H1 (cell line): ENCODE results near the gene ACTR5. TPM values are rescaled to one million over a fixed set of nuclear protein-coding genes. Genes with fewer than 3 reads are reported as not detected.

Experiments
- CTCF ChIA-PET: fragments of 300-600 bp; sonication (Branson Sonifier 250); formaldehyde crosslinking; loops from one replicate; lab custom pipeline; 2021; ENCODE audit not compliant: partially characterized antibody; lab: Charles Lee
- POLR2A ChIA-PET: fragments of 300-600 bp; sonication (Branson Sonifier 250); formaldehyde crosslinking; loops from one replicate; lab custom pipeline; 2021; ENCODE audit warnings: inconsistent platforms; ENCODE audit not compliant: partially characterized antibody; lab: Charles Lee
- DNase-seq, 2 experiments: peaks; one replicate each; pipeline versions ENCODE4 v3.0.0 to v3.0.0-alpha.2; 2010 to 2022; ENCODE audit warnings: low spot score in 2 of 2, low read depth in 1 of 2, mixed read lengths in 1 of 2
- FAIRE-seq: peaks from 2 replicates; lab custom pipeline; 2011; peaks lifted over from hg19 to GRCh38; lab: Jason Lieb, UNC
- H2AFZ ChIP-seq: 2 replicates; pipeline ENCODE4 v1.8.1; 2012; ENCODE audit warnings: low read length, inconsistent platforms
- H2AK5ac ChIP-seq: 2 replicates; pipeline ENCODE4 v1.6.1; 2013; ENCODE audit warnings: low read depth, low read length
- H2BK120ac ChIP-seq: replicated peaks from 2 replicates; pipeline ENCODE3; 2013; ENCODE audit warnings: low read depth, low read length, inconsistent platforms
- H2BK12ac ChIP-seq: 2 replicates; pipeline ENCODE4 v1.6.1; 2013; ENCODE audit warnings: low read depth, low read length
- H2BK15ac ChIP-seq: 2 replicates; pipeline ENCODE4 v1.6.1; 2013; ENCODE audit warnings: low read length
- H2BK20ac ChIP-seq: 2 replicates; pipeline ENCODE4 v1.6.1; 2013; ENCODE audit warnings: low read length
- H2BK5ac ChIP-seq: 2 replicates; pipeline ENCODE4 v1.6.1; 2013; ENCODE audit warnings: low read depth, low read length
- H3K14ac ChIP-seq: 2 replicates; pipeline ENCODE4 v1.6.1; 2013; ENCODE audit warnings: inconsistent platforms; ENCODE audit not compliant: insufficient read length
- H3K18ac ChIP-seq: 2 replicates; pipeline ENCODE4 v1.6.1; 2013; ENCODE audit warnings: low read length; ENCODE audit errors: extremely low read depth
- H3K23ac ChIP-seq: 2 replicates; pipeline ENCODE4 v1.6.1; 2013; ENCODE audit warnings: inconsistent platforms; ENCODE audit not compliant: insufficient read length
- H3K23me2 ChIP-seq: 2 replicates; pipeline ENCODE4 v1.6.1; 2013; ENCODE audit warnings: low read depth, low read length
- H3K27ac ChIP-seq: 2 replicates; pipeline ENCODE4 v1.6.1; 2011; ENCODE audit warnings: low read depth, low read length, inconsistent platforms
- H3K27me3 ChIP-seq, 4 experiments: replicated peaks in 1 of 4; 1 replicate in 1 of 4; 2 replicates in 3 of 4; pipeline versions ENCODE4 v1.6.1 to v1.8.1; 2011 to 2013; ENCODE audit warnings: low read length in 3 of 4, mild to moderate bottlenecking in 3 of 4, inconsistent platforms in 2 of 4, mixed read lengths in 2 of 4, moderate library complexity in 1 of 4; ENCODE audit not compliant: control insufficient read depth in 3 of 4, insufficient read depth in 3 of 4; ENCODE audit errors: extremely low read depth in 1 of 4
- H3K36me3 ChIP-seq, 4 experiments: 2 replicates each; pipeline versions ENCODE4 v1.6.1 to v1.8.1; 2011 to 2013; ENCODE audit warnings: mild to moderate bottlenecking in 4 of 4, low read length in 3 of 4, moderate library complexity in 2 of 4, control low read depth in 1 of 4, inconsistent platforms in 1 of 4; ENCODE audit not compliant: insufficient read depth in 4 of 4, control insufficient read depth in 2 of 4
- H3K4ac ChIP-seq: replicated peaks from 2 replicates; pipeline ENCODE3; 2013; ENCODE audit warnings: low read length, low read depth, mixed read lengths, inconsistent platforms; ENCODE audit not compliant: insufficient read length
- H3K4me1 ChIP-seq, 4 experiments: replicated peaks in 1 of 4; 1 replicate in 1 of 4; 2 replicates in 3 of 4; pipeline versions ENCODE4 v1.6.1 to v1.8.1; 2011 to 2013; ENCODE audit warnings: low read length in 3 of 4, inconsistent platforms in 2 of 4, mixed read lengths in 1 of 4; ENCODE audit not compliant: insufficient read depth in 4 of 4, control insufficient read depth in 3 of 4
- H3K4me2 ChIP-seq, 2 experiments: 2 replicates each; pipeline versions ENCODE4 v1.6.1 to v1.8.1; 2011 to 2013; ENCODE audit warnings: low read depth in 2 of 2, low read length in 2 of 2, control low read depth in 1 of 2, inconsistent platforms in 1 of 2, mild to moderate bottlenecking in 1 of 2; ENCODE audit not compliant: insufficient read depth in 1 of 2
- H3K4me3 ChIP-seq, 4 experiments: fragments of 200-600, 300-600 bp in 1 of 4; sonication (generic), shearing (Covaris generic), sonication (Bioruptor Twin) in 1 of 4; 2 replicates each; pipeline versions ENCODE4 v1.5.1 to v1.8.1; 2011 to 2016; ENCODE audit warnings: low read length in 4 of 4, low read depth in 3 of 4, control low read depth in 2 of 4, inconsistent platforms in 2 of 4, mild to moderate bottlenecking in 2 of 4, mixed read lengths in 1 of 4, moderate library complexity in 1 of 4; ENCODE audit not compliant: insufficient read depth in 2 of 4; ENCODE audit errors: extremely low read depth in 1 of 4
- H3K56ac ChIP-seq: replicated peaks from 2 replicates; pipeline ENCODE3; 2013; ENCODE audit warnings: low read depth, mild to moderate bottlenecking, mixed read lengths, low read length, inconsistent platforms; ENCODE audit not compliant: insufficient read length
- H3K79me1 ChIP-seq: 2 replicates; pipeline ENCODE4 v1.6.1; 2013; ENCODE audit warnings: low read depth, low read length, control low read depth
- H3K79me2 ChIP-seq, 2 experiments: 2 replicates each; pipeline versions ENCODE4 v1.6.1 to v1.8.1; 2012 to 2013; ENCODE audit warnings: low read length in 2 of 2, mild to moderate bottlenecking in 2 of 2, inconsistent platforms in 1 of 2; ENCODE audit not compliant: insufficient read depth in 2 of 2, control insufficient read depth in 1 of 2
- H3K9ac ChIP-seq, 4 experiments: replicated peaks in 1 of 4; 1 replicate in 1 of 4; 2 replicates in 3 of 4; pipeline versions ENCODE4 v1.6.1 to v1.8.1; 2011 to 2013; ENCODE audit warnings: low read depth in 3 of 4, low read length in 3 of 4, control low read depth in 2 of 4, mild to moderate bottlenecking in 2 of 4, moderate library complexity in 2 of 4, inconsistent platforms in 1 of 4; ENCODE audit errors: extremely low read depth in 1 of 4
- H3K9me3 ChIP-seq, 2 experiments: 2 replicates each; pipeline versions ENCODE4 v1.6.1 to v1.8.1; 2012 to 2013; ENCODE audit warnings: mild to moderate bottlenecking in 2 of 2, moderate library complexity in 2 of 2, control low read depth in 1 of 2, inconsistent platforms in 1 of 2, low read depth in 1 of 2, low read length in 1 of 2, mixed read lengths in 1 of 2; ENCODE audit not compliant: insufficient read depth in 2 of 2
- H4K20me1 ChIP-seq, 2 experiments: replicated peaks in 1 of 2; 2 replicates each; pipeline versions ENCODE3 to v1.8.1; 2011 to 2013; ENCODE audit warnings: inconsistent platforms in 2 of 2, low read length in 2 of 2, mild to moderate bottlenecking in 1 of 2; ENCODE audit not compliant: insufficient read depth in 2 of 2, control insufficient read depth in 1 of 2
- H4K5ac ChIP-seq: 2 replicates; pipeline ENCODE4 v1.6.1; 2013; ENCODE audit warnings: low read length, low read depth, mixed read lengths, inconsistent platforms; ENCODE audit not compliant: insufficient read length
- H4K8ac ChIP-seq: 2 replicates; pipeline ENCODE4 v1.8.0; 2013; ENCODE audit warnings: mild to moderate bottlenecking, moderate library complexity, low read length, inconsistent platforms; ENCODE audit not compliant: insufficient read depth; ENCODE audit errors: extremely low read depth
- H4K91ac ChIP-seq: replicated peaks from 2 replicates; pipeline ENCODE3; 2013; ENCODE audit warnings: low read length, mixed read lengths, inconsistent platforms; ENCODE audit not compliant: insufficient read length
- WGBS, 2 experiments: shearing (Covaris generic) in 1 of 2; methylation state at CpG; one replicate each; pipeline versions ENCODE4 v1.1.6 to v1.1.7; 2013 to 2015; ENCODE audit warnings: low lambda C conversion rate in 2 of 2, mixed read lengths in 2 of 2, inconsistent platforms in 1 of 2, low coverage in 1 of 2, missing lambda C conversion rate in 1 of 2; ENCODE audit not compliant: insufficient replicate concordance in 2 of 2, insufficient coverage in 1 of 2, insufficient read length in 1 of 2; ENCODE audit errors: extremely low coverage in 1 of 2, missing lambda C conversion rate in 1 of 2; 5-methylcytosine and 5-hydroxymethylcytosine counted together
- polyA plus RNA-seq, 7 experiments: library from polyadenylated mRNA; depleted of rRNA in 3 of 7; stranded (reverse) in 5 of 7; unstranded in 2 of 7; fragments of >200 nt in 5 of 7; fragments of 200-250 nt in 2 of 7; gene quantifications; 1 replicate in 5 of 7; 2 replicates in 1 of 7; 4 replicates in 1 of 7; pipeline versions ENCODE4 v1.2.1 to v1.2.3, GENCODE V29; 2011 to 2013; ENCODE audit warnings: missing spikeins in 2 of 7, mixed read lengths in 2 of 7
- total RNA-seq: library from RNA; stranded (reverse); fragmentation: NEBNext Ultra II Directional; extraction: Animal tissue kit (Norgen Biotek cat#: 25700); gene quantifications from 2 replicates; pipeline ENCODE4 v1.2.1, GENCODE V29; 2021

The ACTR5 gene
- total and polyA plus RNA-seq, 2 of the 8 experiments (the other 6 are each of a cell fraction or from before 2014, with no cell fraction given) = 10.4 to 14.4 TPM

- Histone ChIP-seq H2BK15ac (no peak overlapping the region), H4K8ac (no peak overlapping the region), H2BK120ac (no peak overlapping the region), H3K27me3 (no peaks in the 10 kb centered on the region; a peak in 1 of 7 replicates), H4K20me1 (no peaks in the 10 kb centered on the region), H3K79me1 (no peaks in the 10 kb centered on the region), H3K56ac (no peak overlapping the region), H3K9ac (no peak overlapping the region), H2AK5ac (no peak overlapping the region), H3K14ac (no peak overlapping the region), H4K91ac (no peak overlapping the region), H3K79me2 (no peaks in the 10 kb centered on the region), H3K4me1 (no peaks in the 10 kb centered on the region), H2BK12ac (no peak overlapping the region), H3K4me3 (no peak overlapping the region), H3K4ac (no peak overlapping the region), H3K36me3 (no peaks in the 10 kb centered on the region), H3K23ac (no peak overlapping the region), H2AFZ (no peak overlapping the region), H2BK20ac (no peak overlapping the region), H3K4me2 (no peak overlapping the region), H4K5ac (no peak overlapping the region), H3K9me3 (no peaks in the 10 kb centered on the region), H2BK5ac (no peak overlapping the region), H3K18ac (no peak overlapping the region), H3K23me2 (no peaks in the 10 kb centered on the region), H3K27ac (no peak overlapping the region)
- ChIA-PET POLR2A (no interaction called here), CTCF (interaction anchor here (0.7 to 2.0 kb wide), 6 partner anchors 10 to 349 kb away, joined by 3 to 10 read pairs (median 6); partner anchors contain the start of gene SLC32A1)
- 67% methylated on average over 4 of the region's 4 CpGs; no CpG with 5 or more reads in 1 of the 2 experiments for WGBS, 2 experiments
- FAIRE-seq = no peak
- no peak for DNase-seq
Observed at GRCh38 chr20:38700141-38700540, 48.1 kb upstream of the ACTR5 start.
